ENCODE data around the gene PRUNE2. TPM values are rescaled to one million over a fixed set of nuclear protein-coding genes. Genes with fewer than 3 reads are reported as not detected.

Gene PRUNE2
- total RNA-seq, 1 donor from 2014 or later: 10.2 TPM

Small RNAs within 50 kb of the gene (small RNA-seq; reads per million reads assigned to genes)
- gene AL359314.1: not detected

Other genes starting within 250 kb of the PRUNE2 start
- 0.82 TPM for gene PCA3, start 141.7 kb downstream of the PRUNE2 start, total RNA-seq
- gene FOXB2, start 113.5 kb upstream of the PRUNE2 start, total RNA-seq: not detected

Data from frontal cortex (tissue), 1 donor.